T-helper 22 cell (primary cell): ENCODE results near the gene SNAPC4.
"Not testable (repeated sequence)": the region's sequence is repeated elsewhere in the genome, so short reads cannot be mapped to it uniquely, and the experiment has no call there.

ENCODE experiments used
- DNase-seq: peaks from one replicate; pipeline ENCODE4 v3.0.0-alpha.2; 2020; ENCODE audit warnings: low read depth

Gene SNAPC4

DNA sequence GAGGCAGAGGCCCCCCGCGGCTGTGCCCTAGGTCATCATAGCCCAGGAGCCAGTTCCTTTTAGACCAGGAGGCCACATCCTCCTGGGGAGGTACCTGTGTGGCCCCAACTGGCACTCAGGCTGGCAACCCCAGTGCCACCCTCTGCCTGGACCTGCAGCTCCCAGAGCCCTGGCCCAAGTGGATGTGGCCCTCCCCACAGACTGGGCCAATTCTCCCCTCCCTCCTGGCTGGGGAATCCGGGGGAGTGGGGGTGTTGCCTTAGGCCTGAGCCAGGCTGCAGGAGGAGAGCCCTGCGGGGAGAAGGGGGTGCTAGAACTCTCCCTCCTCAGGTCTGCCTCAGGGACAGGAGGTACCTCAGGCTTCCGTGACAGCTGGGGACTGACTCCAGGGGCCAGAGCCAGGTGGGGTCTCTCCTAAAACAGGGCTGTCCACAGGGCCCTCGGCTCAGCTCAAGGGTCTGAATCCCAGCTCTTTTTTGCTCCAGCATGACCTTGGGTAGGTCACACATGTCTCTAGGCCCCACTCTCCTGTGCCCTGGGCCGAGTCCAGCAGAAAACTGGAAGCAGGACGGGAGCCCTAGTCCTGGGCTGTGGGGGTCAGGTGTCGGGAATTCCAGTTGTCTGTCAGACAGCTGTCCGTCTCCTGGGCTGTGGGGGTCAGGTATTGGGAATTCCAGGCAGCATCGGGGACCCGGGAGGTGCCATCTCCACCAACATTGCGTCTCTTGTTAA is 46.0 kb downstream of the SNAPC4 start:
- DNase-seq = no peak

- DNase-seq = no peak
Measured at GRCh38 chr9:136353088-136353487, 46.9 kb downstream of the SNAPC4 start.

DNA sequence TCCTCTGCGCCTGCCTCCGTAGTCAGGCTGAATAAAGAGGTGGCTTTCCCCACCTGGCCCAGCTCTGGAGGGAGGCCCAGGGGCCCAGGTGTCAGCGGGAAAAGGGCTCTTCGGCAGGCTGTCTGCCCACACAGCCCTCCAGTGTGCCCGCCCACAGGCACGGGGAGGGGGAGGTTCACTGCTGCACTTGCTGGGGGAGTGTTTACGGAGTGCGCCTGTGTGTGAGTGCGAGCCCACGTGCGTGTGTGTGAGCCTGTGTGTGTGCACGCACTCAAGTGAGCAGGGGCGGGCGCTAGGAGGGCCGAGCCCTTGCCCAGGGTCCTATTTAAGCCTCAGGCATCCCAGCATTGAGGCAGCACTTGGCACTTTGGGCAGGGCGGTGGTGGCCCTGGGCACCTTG is 47.3 kb downstream of the SNAPC4 start:
- DNase-seq = no peak

DNA sequence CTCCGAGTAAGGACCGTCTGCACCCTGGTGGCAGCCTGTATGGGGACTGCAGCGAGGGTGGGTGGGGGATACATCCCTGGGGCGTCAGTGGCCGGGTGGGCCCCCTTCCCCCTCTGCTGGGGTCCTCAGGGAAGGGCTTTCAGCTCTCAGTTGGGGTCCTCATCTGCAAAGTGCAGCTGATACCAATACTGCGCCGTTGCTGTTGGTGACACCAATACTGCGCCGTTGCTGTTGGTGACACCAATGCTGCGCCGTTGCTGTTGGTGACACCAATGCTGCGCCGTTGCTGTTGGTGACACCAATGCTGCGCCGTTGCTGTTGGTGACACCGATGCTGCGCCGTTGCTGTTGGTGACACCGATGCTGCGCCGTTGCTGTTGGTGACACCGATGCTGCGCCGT is 48.1 kb downstream of the SNAPC4 start:
- DNase-seq = not testable (repeated sequence)

DNA sequence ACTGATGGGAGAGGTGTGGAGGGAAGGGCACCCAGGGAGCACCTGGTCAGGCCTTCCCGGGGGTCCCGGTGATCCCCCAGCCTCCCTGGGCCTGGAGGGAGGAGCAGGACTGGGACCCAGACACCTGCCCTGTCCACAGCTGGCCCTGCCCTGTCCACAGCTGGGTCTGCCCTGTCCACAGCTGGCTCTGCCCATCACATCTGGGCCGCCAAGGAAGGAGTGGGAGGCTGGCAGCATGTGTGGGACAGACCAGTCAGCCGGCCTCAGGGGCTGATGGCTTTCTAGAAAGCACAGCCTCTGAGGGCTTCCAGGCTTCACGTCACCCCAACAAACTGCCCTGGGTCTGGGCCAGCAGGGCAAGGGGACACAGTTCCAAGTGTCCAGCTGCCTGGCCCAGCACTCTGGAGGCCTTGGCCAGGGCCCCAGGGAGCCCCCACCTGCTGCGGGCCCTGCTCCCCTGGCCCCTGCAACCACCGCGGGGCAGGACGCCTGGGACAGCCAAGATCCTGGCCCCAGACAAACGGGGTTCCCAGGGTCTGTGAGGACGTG is 48.6 kb downstream of the SNAPC4 start:
- DNase-seq = no peak
